ENCODE measurements around the gene UMODL1.

Gene UMODL1

GRCh38 chr21:42071146-42071737, at the start of gene UMODL1:
UMODL1 (plus strand) TSS chr21:42071317; CDS start chr21:42071317, 0 bp downstream.
- DNase-seq (ENCODE audit: extremely low read depth, low read depth), result no peak
- TF ChIP-seq CTCF (IDR thresholded peaks at IDR 0.05; ENCODE audit: low read depth, low read length), result no peak

- no peak for DNase-seq (ENCODE audit: extremely low read depth, low read depth)
- no peak for TF ChIP-seq CTCF (IDR thresholded peaks at IDR 0.05; ENCODE audit: low read depth, low read length)
Measured at GRCh38 chr21:42021371-42022090, 49.6 kb upstream of the UMODL1 start.

- DNase-seq (ENCODE audit: extremely low read depth, low read depth), result no peak
- TF ChIP-seq CTCF (IDR thresholded peaks at IDR 0.05; ENCODE audit: low read depth, low read length), result no peak
Measured at GRCh38 chr21:42022091-42022430, 49.1 kb upstream of the UMODL1 start.

DNA sequence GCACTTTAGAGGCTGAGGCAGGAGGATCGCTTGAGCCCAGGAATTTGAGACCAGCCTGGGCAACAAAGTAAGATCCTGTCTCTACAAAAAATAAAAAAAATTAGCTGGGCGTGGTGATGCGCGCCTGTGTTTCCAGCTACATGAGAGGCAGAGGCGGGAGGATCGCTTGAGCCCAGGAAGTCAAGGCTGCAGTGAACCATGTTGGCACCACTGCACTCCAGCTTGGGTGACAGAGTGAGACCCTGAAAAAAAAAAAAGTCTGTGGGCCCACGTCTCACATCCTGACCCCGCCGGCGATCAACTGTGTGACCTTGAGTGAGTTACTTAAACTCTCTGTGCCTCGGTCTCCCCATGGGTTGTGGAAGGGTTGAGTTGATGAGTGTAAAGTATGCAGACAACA, 48.2 kb upstream of the UMODL1 start:
- no peak for TF ChIP-seq CTCF (IDR thresholded peaks at IDR 0.05; ENCODE audit: low read depth, low read length)
- DNase-seq (ENCODE audit: extremely low read depth, low read depth), result no peak

DNA sequence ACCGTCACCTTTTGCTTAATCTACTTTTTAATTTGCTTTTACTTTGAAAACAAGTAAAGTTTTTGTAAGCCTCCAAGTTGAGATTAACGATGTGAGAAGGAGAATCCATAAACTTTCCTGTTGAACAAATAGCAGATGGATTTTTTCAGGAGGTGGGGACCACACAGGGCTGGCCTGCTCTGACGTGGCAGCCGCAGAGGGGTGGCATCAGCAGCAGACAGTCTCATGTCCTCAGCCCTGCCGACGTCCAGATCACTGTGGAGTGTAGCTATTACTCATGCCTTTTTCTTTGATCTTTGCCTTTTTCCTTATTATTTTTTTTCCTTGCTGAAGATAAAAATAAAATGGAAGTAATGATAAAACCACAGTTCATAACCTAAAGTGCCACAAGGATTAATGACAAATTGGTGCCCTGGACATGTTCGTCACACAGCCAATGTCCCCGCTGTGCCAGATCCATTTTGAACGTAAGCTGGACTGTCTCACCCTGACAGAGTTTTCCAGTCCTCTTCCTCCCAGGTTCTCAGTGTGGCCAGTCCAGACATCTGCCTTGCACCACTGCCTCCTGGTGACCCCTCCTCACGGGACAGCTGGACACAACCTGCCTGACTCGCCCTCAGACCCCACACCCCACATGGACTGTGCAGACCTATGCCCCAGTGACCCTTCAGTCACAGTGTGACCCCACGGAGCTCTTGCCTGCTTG, 45.6 kb upstream of the UMODL1 start:
- TF ChIP-seq CTCF (IDR thresholded peaks at IDR 0.05; ENCODE audit: low read depth, low read length), result no peak
- no peak for DNase-seq (ENCODE audit: extremely low read depth, low read depth)

GRCh38 chr21:42026082-42026435, 45.1 kb upstream of the UMODL1 start:
- DNase-seq (ENCODE audit: extremely low read depth, low read depth), result no peak
- TF ChIP-seq CTCF (IDR thresholded peaks at IDR 0.05; ENCODE audit: low read depth, low read length), result no peak

Data from AG09319 (cell line).